HepG2 (cell line): ENCODE data around the gene LHFPL6. TPM values are rescaled to one million over a fixed set of nuclear protein-coding genes. Genes with fewer than 3 reads are reported as not detected.

Experiments used
- ATAC-seq: fragments of 200-7000 bp; cut with Tn5 transposase; 3 replicates; pipeline ENCODE4 v1.9.1; 2020; ENCODE audit warnings: mild to moderate bottlenecking, moderate library complexity
- BruUV-seq: library from RNA; stranded (reverse); fragments of 400-500 nt; replicated peaks from 2 replicates; lab custom pipeline; 2021; lab: Mats Ljungman, UMichigan
- CTCF ChIA-PET: fragments of 300-600 bp; formaldehyde crosslinking; extraction: SDS; loops from one replicate; lab custom pipeline; 2021; ENCODE audit warnings: low total read pairs, inconsistent platforms, low intra/inter-chr PET ratio; lab: Yijun Ruan, JAX
- POLR2A ChIA-PET: fragments of 350-600 bp; sonication (Branson Sonifier 250); formaldehyde crosslinking; loops from one replicate; lab custom pipeline; 2020; ENCODE audit warnings: antibody characterized with exemption, inconsistent platforms; lab: Yijun Ruan, JAX
- DNase-seq: peaks from one replicate; pipeline ENCODE4 v3.0.0-alpha.2; 2015; ENCODE audit warnings: low spot score
- FAIRE-seq: peaks from 3 replicates; lab custom pipeline; 2011; peaks lifted over from hg19 to GRCh38; lab: Jason Lieb, UNC
- H2AFZ ChIP-seq: one replicate; pipeline ENCODE4 v1.6.1; 2011; ENCODE audit warnings: low read length, inconsistent platforms
- H3K27ac ChIP-seq: fragments of 300-600 bp; 3 replicates; pipeline ENCODE4 v1.8.0; 2011; ENCODE audit warnings: mixed run types, mild to moderate bottlenecking, mixed read lengths, low read length, inconsistent platforms; ENCODE audit not compliant: insufficient read depth; ENCODE audit errors: extremely low read length
- H3K27me3 ChIP-seq, 2 experiments: fragments of 200-600 bp in 1 of 2; 2 replicates in 1 of 2; 3 replicates in 1 of 2; pipeline versions ENCODE4 v1.6.0 to v1.8.0; 2011; ENCODE audit warnings: low read length in 2 of 2, mild to moderate bottlenecking in 2 of 2, moderate library complexity in 2 of 2, inconsistent platforms in 1 of 2; ENCODE audit not compliant: insufficient read depth in 2 of 2, control insufficient read depth in 1 of 2
- H3K36me3 ChIP-seq, 2 experiments: fragments of 200-600 bp in 1 of 2; replicated peaks in 1 of 2; 2 replicates in 1 of 2; 3 replicates in 1 of 2; pipeline versions ENCODE4 v1.5.1 to v1.8.0; 2011; ENCODE audit warnings: low read length in 2 of 2, inconsistent platforms in 1 of 2; ENCODE audit not compliant: insufficient read depth in 2 of 2, control insufficient read depth in 1 of 2
- H3K4me1 ChIP-seq: 2 replicates; pipeline ENCODE4 v1.5.1; 2012; ENCODE audit warnings: low read length, inconsistent platforms; ENCODE audit not compliant: insufficient read depth
- H3K4me2 ChIP-seq: 2 replicates; pipeline ENCODE4 v1.6.0; 2011; ENCODE audit warnings: low read depth, low read length, inconsistent platforms
- H3K4me3 ChIP-seq, 3 experiments: fragments of 200-600 bp in 1 of 3; sonication (generic), shearing (Covaris generic) in 1 of 3; replicated peaks in 1 of 3; 2 replicates each; pipeline ENCODE4 v1.5.1; 2011 to 2016; ENCODE audit warnings: low read length in 3 of 3, inconsistent platforms in 2 of 3, low read depth in 2 of 3, mild to moderate bottlenecking in 2 of 3, control low read depth in 1 of 3, mixed read lengths in 1 of 3; ENCODE audit not compliant: insufficient read depth in 1 of 3
- H3K79me2 ChIP-seq: one replicate; pipeline ENCODE4 v1.6.1; 2011; ENCODE audit warnings: low read length, inconsistent platforms; ENCODE audit not compliant: insufficient read depth
- H3K9ac ChIP-seq: 2 replicates; pipeline ENCODE4 v1.6.0; 2011; ENCODE audit warnings: mild to moderate bottlenecking, low read depth, low read length, inconsistent platforms; ENCODE audit not compliant: insufficient read depth
- H3K9me3 ChIP-seq: 2 replicates; pipeline ENCODE4 v1.5.1; 2012; ENCODE audit warnings: mild to moderate bottlenecking, low read length
- H4K20me1 ChIP-seq: 2 replicates; pipeline ENCODE4 v1.6.0; 2011; ENCODE audit warnings: inconsistent platforms, mild to moderate bottlenecking, low read length, moderate library complexity; ENCODE audit not compliant: insufficient read depth
- ARNT ChIP-seq: fragments of 450-650 bp; IDR thresholded peaks from 2 replicates; pipeline ENCODE4 v1.6.1; 2017
- ATM ChIP-seq: fragments of 450-650 bp; IDR thresholded peaks from 2 replicates; pipeline ENCODE4 v1.7.1; 2017; ENCODE audit warnings: mild to moderate bottlenecking, borderline replicate concordance
- FOXK2 ChIP-seq: fragments of 450-650 bp; IDR thresholded peaks from 2 replicates; pipeline ENCODE4 v1.6.1; 2016
- FOXO1 ChIP-seq: sonication (generic); formaldehyde crosslinking; IDR thresholded peaks from 2 replicates; pipeline ENCODE4 v1.4.0; 2020; ENCODE audit warnings: missing genetic modification reagents
- HBP1 ChIP-seq: IDR thresholded peaks from 2 replicates; pipeline ENCODE4 v1.6.1; 2016; ENCODE audit warnings: low read depth, control low read depth
- IRF9 ChIP-seq: sonication (generic); formaldehyde crosslinking; IDR thresholded peaks from 2 replicates; pipeline ENCODE4 v1.8.0; 2022; ENCODE audit warnings: missing genetic modification reagents, mild to moderate bottlenecking, borderline replicate concordance
- MED13 ChIP-seq: sonication (generic); formaldehyde crosslinking; IDR thresholded peaks from 2 replicates; pipeline ENCODE4 v1.5.0; 2020; ENCODE audit warnings: missing genetic modification reagents
- MEIS2 ChIP-seq: sonication (generic); formaldehyde crosslinking; IDR thresholded peaks from 2 replicates; pipeline ENCODE4 v1.9.0; 2021; ENCODE audit warnings: mild to moderate bottlenecking, missing genetic modification reagents
- MYPOP ChIP-seq: sonication (generic); formaldehyde crosslinking; IDR thresholded peaks from 2 replicates; pipeline ENCODE4 v1.8.1; 2023; ENCODE audit warnings: mild to moderate bottlenecking, moderate library complexity, missing genetic modification reagents
- NFKBIZ ChIP-seq: IDR thresholded peaks from 2 replicates; pipeline ENCODE4 v1.6.1; 2018; ENCODE audit warnings: missing genetic modification reagents, missing compliant biosample characterization
- PHF20 ChIP-seq: sonication (generic); formaldehyde crosslinking; IDR thresholded peaks from 2 replicates; pipeline ENCODE4 v1.5.0; 2020; ENCODE audit warnings: mild to moderate bottlenecking, missing genetic modification reagents
- REST ChIP-seq, 2 experiments: IDR thresholded peaks; 2 replicates each; pipeline ENCODE4 v1.6.1; 2011 to 2012; ENCODE audit warnings: low read length in 2 of 2, borderline replicate concordance in 1 of 2, low read depth in 1 of 2, mild to moderate bottlenecking in 1 of 2, moderate library complexity in 1 of 2
- ZBTB44 ChIP-seq: sonication (generic); formaldehyde crosslinking; IDR thresholded peaks from 2 replicates; pipeline ENCODE4 v1.4.0; 2020; ENCODE audit warnings: missing genetic modification reagents
- ZNF180 ChIP-seq: sonication (generic); formaldehyde crosslinking; IDR thresholded peaks from 2 replicates; pipeline ENCODE4 v1.4.0; 2020; ENCODE audit warnings: low read depth, missing genetic modification reagents, borderline replicate concordance
- ZNF20 ChIP-seq: sonication (generic); formaldehyde crosslinking; IDR thresholded peaks from 2 replicates; pipeline ENCODE4 v1.4.0; 2020; ENCODE audit warnings: mild to moderate bottlenecking, moderate library complexity, missing genetic modification reagents
- ZNF550 ChIP-seq: sonication (generic); formaldehyde crosslinking; IDR thresholded peaks from 2 replicates; pipeline ENCODE4 v1.4.0; 2020; ENCODE audit warnings: mild to moderate bottlenecking, missing genetic modification reagents, borderline replicate concordance
- ZNF766 ChIP-seq: sonication (generic); formaldehyde crosslinking; IDR thresholded peaks from 2 replicates; pipeline ENCODE4 v1.5.0; 2020; ENCODE audit warnings: missing genetic modification reagents, borderline replicate concordance
- WGBS: methylation state at CpG from one replicate; pipeline ENCODE4 v1.1.6; 2017; ENCODE audit warnings: low lambda C conversion rate; 5-methylcytosine and 5-hydroxymethylcytosine counted together
- in situ Hi-C: cut with HindIII; loops from 2 replicates; pipeline ENCODE4 v1.10.0; 2017; ENCODE audit warnings: low pct_unique_long_range_greater_than_20kb; ENCODE audit not compliant: extremely low pct_ligation_motif_present
- intact Hi-C: fragments of 100-400 bp; cut with micrococcal nuclease; formaldehyde crosslinking; loops from one replicate; pipeline ENCODE4 v1.10.0; 2022; ENCODE audit not compliant: unreplicated experiment
- polyA plus RNA-seq, 8 experiments: library from polyadenylated mRNA; depleted of rRNA in 3 of 8; stranded (reverse) in 7 of 8; unstranded in 1 of 8; fragments of >200 nt; fragmentation: Illumina TruSeq in 4 of 8; extraction: Trizol in 4 of 8; gene quantifications; 2 replicates each; pipeline versions ENCODE4 v1.2.1 to v1.2.3, GENCODE V29; 2011 to 2016; ENCODE audit warnings: low read depth in 4 of 8, missing spikeins in 1 of 8, mixed read lengths in 1 of 8; ENCODE audit not compliant: insufficient read depth in 1 of 8
- total RNA-seq, 5 experiments: library from RNA; depleted of rRNA; stranded (reverse); fragments of >200 nt; fragmentation: Illumina TruSeq; extraction: Trizol; gene quantifications; 2 replicates each; pipeline ENCODE4 v1.2.3, GENCODE V29; 2016; ENCODE audit warnings: low read depth in 1 of 5

Gene LHFPL6
- total and polyA plus RNA-seq, 2 of the 13 experiments (the other 11 are each of a cell fraction or from before 2014, with no cell fraction given), result not detected

- H3K27me3 ChIP-seq, result no peaks in the 10 kb centered on the region
- no peak for FAIRE-seq
- H3K4me1 ChIP-seq, result no peaks in the 10 kb centered on the region
- no peaks in the 10 kb centered on the region for H4K20me1 ChIP-seq
- H2AFZ ChIP-seq, result no peak overlapping the region
- DNase-seq, result no peak
- no peak overlapping the region for H3K27ac ChIP-seq
- no TSS peak for BruUV-seq
- ChIA-PET POLR2A (no interaction called here), CTCF (no interaction called here)
- H3K9ac ChIP-seq, result no peak overlapping the region
- H3K9me3 ChIP-seq, result no peaks in the 10 kb centered on the region
- no peak overlapping the region for H3K4me2 ChIP-seq
- in situ Hi-C loops (no loop called here), intact Hi-C loops (no loop called here)
- no peaks in the 10 kb centered on the region for H3K36me3 ChIP-seq
- ATAC-seq, result no peak
- 0% methylated on average over 1 of the region's 1 CpG for WGBS
- no peak overlapping the region for H3K4me3 ChIP-seq
- H3K79me2 ChIP-seq, result no peaks in the 10 kb centered on the region
- TF ChIP-seq HBP1 (CRISPR knock-in tag), result no peak
- TF ChIP-seq ZNF20, result no peak
- TF ChIP-seq ZNF550 (CRISPR knock-in tag), result no peak
- TF ChIP-seq IRF9 (CRISPR knock-in tag), result no peak
- TF ChIP-seq FOXO1 (CRISPR knock-in tag), result no peak
- TF ChIP-seq REST (IDR thresholded peaks at IDR 0.05; ENCODE audit: borderline replicate concordance in 1 of 2, low read depth in 1 of 2, low read length in 2 of 2), result no peak
- TF ChIP-seq PHF20 (CRISPR knock-in tag), result no peak
- TF ChIP-seq ARNT, result no peak
- no peak for TF ChIP-seq MED13 (CRISPR knock-in tag)
- TF ChIP-seq ZNF766, result no peak
- no peak for TF ChIP-seq MEIS2
- TF ChIP-seq MYPOP (CRISPR knock-in tag), result no peak
- no peak for TF ChIP-seq ZNF180 (CRISPR knock-in tag)
- TF ChIP-seq NFKBIZ, result no peak
- no peak for TF ChIP-seq FOXK2
- no peak for TF ChIP-seq ATM
- TF ChIP-seq ZBTB44 (CRISPR knock-in tag), result no peak
Observed at GRCh38 chr13:39315796-39316195, 287.2 kb downstream of the LHFPL6 start.
